SKM-1 (cell line): ENCODE measurements around the gene TPCN1.

Experiments used
- DNase-seq: peaks from one replicate; lab custom pipeline; 2025; ENCODE audit not compliant: unreplicated experiment; lab: John Stamatoyannopoulos, UW

TPCN1 gene

GRCh38 chr12:113222730-113223531 lies 1.7 kb downstream of the TPCN1 start:
- DNase-seq = no peak

GRCh38 chr12:113224955-113225354 lies 3.7 kb downstream of the TPCN1 start:
- no peak for DNase-seq

GRCh38 chr12:113226696-113227568 lies 5.7 kb downstream of the TPCN1 start:
- DNase-seq = no peak

GRCh38 chr12:113227686-113228391 lies 6.6 kb downstream of the TPCN1 start:
- no peak for DNase-seq

GRCh38 chr12:113228394-113229028 lies 7.2 kb downstream of the TPCN1 start:
- no peak for DNase-seq

GRCh38 chr12:113230315-113231234 lies 9.3 kb downstream of the TPCN1 start:
- DNase-seq = no peak

- DNase-seq = no peak
These were observed 10.2 kb downstream of the TPCN1 start for GRCh38 chr12:113231235-113232088.

- DNase-seq = no peak
These were observed 11.0 kb downstream of the TPCN1 start for GRCh38 chr12:113232089-113232839.

GRCh38 chr12:113232840-113233585 lies 11.7 kb downstream of the TPCN1 start:
- no peak for DNase-seq

- no peak for DNase-seq
These were observed 12.7 kb downstream of the TPCN1 start for GRCh38 chr12:113233967-113234366.

GRCh38 chr12:113234483-113234882 lies 13.2 kb downstream of the TPCN1 start:
- no peak for DNase-seq

GRCh38 chr12:113235976-113236375 lies 14.7 kb downstream of the TPCN1 start:
- no peak for DNase-seq

GRCh38 chr12:113236539-113237399 lies 15.5 kb downstream of the TPCN1 start:
- DNase-seq = no peak

GRCh38 chr12:113237748-113238147 lies 16.5 kb downstream of the TPCN1 start:
- DNase-seq = no peak

- DNase-seq = no peak
These were observed 17.0 kb downstream of the TPCN1 start for GRCh38 chr12:113238309-113238708.

GRCh38 chr12:113239288-113239771 lies 18.1 kb downstream of the TPCN1 start:
- no peak for DNase-seq
